Medulla oblongata (tissue), 1 donor: ENCODE data around the gene GALNT17.

Experiments
- DNase-seq: peaks from one replicate; pipeline ENCODE4 v3.0.0-alpha.2; 2015; ENCODE audit errors: extremely low spot score

Gene GALNT17

GRCh38 chr7:71457846-71458590 is 326.1 kb downstream of the GALNT17 start:
- DNase-seq, result no peak

GRCh38 chr7:71459132-71459531 is 327.2 kb downstream of the GALNT17 start:
- DNase-seq, result no peak

- no peak for DNase-seq
These were observed 329.6 kb downstream of the GALNT17 start for GRCh38 chr7:71461572-71461971.

GRCh38 chr7:71465741-71466189 is 333.8 kb downstream of the GALNT17 start:
- no peak for DNase-seq

GRCh38 chr7:71466448-71467145 is 334.7 kb downstream of the GALNT17 start:
- DNase-seq, result no peak

- DNase-seq, result no peak
These were observed 338.4 kb downstream of the GALNT17 start for GRCh38 chr7:71470326-71470725.

- no peak for DNase-seq
These were observed 338.9 kb downstream of the GALNT17 start for GRCh38 chr7:71470830-71471229.

- DNase-seq, result no peak
These were observed 341.0 kb downstream of the GALNT17 start for GRCh38 chr7:71472962-71473361.

- DNase-seq, result no peak
These were observed 341.5 kb downstream of the GALNT17 start for GRCh38 chr7:71473366-71473967.

- no peak for DNase-seq
These were observed 345.5 kb downstream of the GALNT17 start for GRCh38 chr7:71477441-71477840.

- DNase-seq, result no peak
These were observed 347.3 kb downstream of the GALNT17 start for GRCh38 chr7:71479231-71479630.

GRCh38 chr7:71480791-71481190 is 348.8 kb downstream of the GALNT17 start:
- DNase-seq, result peak; percentile 41

GRCh38 chr7:71482284-71482683 is 350.3 kb downstream of the GALNT17 start:
- DNase-seq, result no peak

GRCh38 chr7:71484380-71484779 is 352.4 kb downstream of the GALNT17 start:
- DNase-seq, result no peak

- no peak for DNase-seq
These were observed 353.6 kb downstream of the GALNT17 start for GRCh38 chr7:71485586-71485985.

- DNase-seq, result no peak
These were observed 354.5 kb downstream of the GALNT17 start for GRCh38 chr7:71486414-71486813.

- DNase-seq, result no peak
These were observed 355.1 kb downstream of the GALNT17 start for GRCh38 chr7:71486856-71487628.

- DNase-seq, result no peak
These were observed 356.4 kb downstream of the GALNT17 start for GRCh38 chr7:71488308-71488707.

GRCh38 chr7:71491336-71491735 is 359.4 kb downstream of the GALNT17 start:
- DNase-seq, result no peak

GRCh38 chr7:71495828-71496227 is 363.9 kb downstream of the GALNT17 start:
- no peak for DNase-seq

- no peak for DNase-seq
These were observed 365.5 kb downstream of the GALNT17 start for GRCh38 chr7:71497256-71497946.
